Stimulated activated CD4-positive, alpha-beta T cell treated with anti-CD3 and anti-CD28 coated beads, Interleukin-1b, Interleukin-23, amount 100 ng/mL, for 48 hours (primary cell): ENCODE data around the gene ZNF732.
"Not testable (repeated sequence)": the region's sequence is repeated elsewhere in the genome, so short reads cannot be mapped to it uniquely, and the experiment has no call there.

Source experiments
- DNase-seq: peaks from one replicate; pipeline ENCODE4 v3.0.0-alpha.2; 2020

ZNF732 gene

GRCh38 chr4:304969-305680, at the start of gene ZNF732:
TSS of gene ZNF732 (minus strand) at chr4:305474. CDS start at chr4:305310, 164 bp downstream.
- no peak for DNase-seq

GRCh38 chr4:340011-340410, 34.7 kb upstream of the ZNF732 start:
- no peak for DNase-seq

DNA sequence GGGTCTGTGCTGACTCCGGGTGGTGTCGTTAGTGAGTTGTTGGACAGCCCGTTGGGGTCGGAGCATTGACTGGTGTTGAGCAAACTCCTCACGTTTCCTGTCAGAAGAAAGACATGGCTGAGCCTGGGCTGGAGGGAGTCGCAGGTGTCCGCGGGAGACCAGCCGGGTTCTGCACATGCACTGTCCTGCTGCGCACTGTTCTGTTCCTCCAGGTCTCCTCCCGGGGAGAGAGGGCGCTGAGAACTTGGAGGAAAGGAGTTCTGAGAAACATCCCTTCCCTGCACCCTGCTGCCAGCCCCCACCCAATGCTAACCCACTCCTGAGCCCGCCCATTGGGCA, 33.5 kb upstream of the ZNF732 start:
- no peak for DNase-seq

DNA sequence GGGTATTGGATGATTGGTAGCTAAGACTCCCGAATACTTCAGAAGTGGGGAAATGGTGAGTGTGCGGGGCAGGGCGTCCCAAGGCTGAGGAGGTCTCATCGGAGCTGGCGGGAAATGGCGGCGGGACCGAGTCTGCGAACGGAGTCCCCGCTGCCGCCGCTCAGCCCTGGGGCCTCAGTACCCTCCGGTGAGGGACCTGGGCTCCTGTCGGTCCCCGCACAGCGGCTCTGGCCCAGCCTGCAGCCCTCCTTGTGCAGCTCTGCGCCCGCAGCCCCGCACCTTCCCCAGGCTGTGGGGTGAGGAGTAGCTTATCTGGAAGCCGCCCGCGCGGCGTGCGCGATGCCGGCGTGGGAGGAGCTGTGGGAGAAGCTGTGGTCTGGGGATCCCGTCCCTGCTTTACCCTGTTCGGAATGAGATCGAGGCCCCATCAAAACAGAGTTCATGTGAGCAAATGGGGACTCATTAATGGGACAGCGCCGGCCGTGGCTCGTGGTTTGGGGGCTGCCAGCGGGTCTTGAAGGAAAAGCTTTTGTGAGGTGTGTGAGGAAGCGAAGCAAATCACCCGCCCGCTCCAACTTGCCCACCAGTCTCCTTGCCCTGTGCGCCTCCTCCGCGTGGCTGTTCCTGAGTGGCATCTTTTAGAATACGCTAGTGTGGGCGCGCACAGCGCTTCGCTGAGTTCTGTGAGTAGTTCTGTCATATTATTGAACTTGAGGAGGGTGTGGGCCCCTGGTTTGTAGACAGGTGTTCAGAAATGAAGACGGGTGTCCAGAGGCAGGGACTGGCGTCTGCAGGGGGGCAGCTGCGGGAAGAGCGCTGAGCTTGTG, 32.9 kb upstream of the ZNF732 start:
- DNase-seq: peak; percentile 56

DNA sequence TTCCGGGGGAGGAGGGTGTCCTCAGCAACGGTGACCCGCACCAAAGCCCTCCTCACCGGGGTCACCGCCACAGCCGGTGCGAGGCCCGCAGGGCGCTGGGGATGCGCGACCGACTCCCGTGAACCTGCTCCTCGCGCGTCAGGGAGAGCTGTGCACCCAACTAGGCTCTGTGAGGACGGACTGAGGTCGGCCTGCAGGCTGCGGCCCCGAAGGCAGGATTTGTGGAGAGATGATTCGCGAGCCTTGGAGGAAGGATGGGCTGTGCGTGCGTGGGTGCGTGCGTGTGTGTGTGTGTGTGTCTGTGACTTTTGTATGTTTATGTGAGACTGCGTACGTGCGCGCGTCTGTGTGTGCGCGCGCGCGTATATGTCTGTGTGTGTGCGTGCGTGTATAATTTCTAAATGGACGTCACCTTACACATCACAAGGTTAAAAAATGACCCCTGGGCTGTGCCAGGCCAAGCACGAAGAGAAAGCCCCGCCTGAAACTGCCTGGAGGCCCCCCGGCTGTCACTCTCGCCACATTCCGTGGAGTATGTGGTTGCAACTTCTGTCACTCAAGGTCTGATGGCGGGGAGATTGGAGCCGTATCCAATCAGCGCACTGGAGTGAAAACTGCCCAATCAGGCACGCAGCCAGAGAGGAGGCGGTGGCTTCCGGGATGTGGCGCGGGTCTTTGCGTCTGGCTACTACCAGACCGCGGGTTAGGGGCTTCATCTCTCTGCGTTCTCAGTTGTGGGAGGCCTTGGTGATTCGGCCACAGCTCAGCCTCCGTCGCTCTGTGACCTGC, 32.1 kb upstream of the ZNF732 start, which contains the start of gene ZNF141:
TSS of gene ZNF141 (plus strand) at position 672 of the 789 bp plus-strand sequence. CDS start 170 bp downstream, outside the sequence.
- DNase-seq: peak; percentile 93

DNA sequence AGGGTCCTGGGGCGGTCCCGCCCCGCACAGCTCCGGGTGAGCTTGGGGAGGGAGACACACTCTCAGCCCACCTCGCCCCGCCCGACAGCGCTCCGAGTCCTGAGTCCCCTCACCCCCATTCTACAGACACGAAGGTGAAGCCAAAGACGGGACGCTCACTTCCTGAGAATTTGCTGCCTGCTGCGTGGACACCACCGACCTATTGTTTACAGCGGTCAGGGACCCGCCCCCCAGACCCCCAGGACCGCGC, 31.5 kb upstream of the ZNF732 start:
- peak; percentile 6 for DNase-seq

GRCh38 chr4:336099-336892, 31.0 kb upstream of the ZNF732 start:
- peak; percentile 1 for DNase-seq

DNA sequence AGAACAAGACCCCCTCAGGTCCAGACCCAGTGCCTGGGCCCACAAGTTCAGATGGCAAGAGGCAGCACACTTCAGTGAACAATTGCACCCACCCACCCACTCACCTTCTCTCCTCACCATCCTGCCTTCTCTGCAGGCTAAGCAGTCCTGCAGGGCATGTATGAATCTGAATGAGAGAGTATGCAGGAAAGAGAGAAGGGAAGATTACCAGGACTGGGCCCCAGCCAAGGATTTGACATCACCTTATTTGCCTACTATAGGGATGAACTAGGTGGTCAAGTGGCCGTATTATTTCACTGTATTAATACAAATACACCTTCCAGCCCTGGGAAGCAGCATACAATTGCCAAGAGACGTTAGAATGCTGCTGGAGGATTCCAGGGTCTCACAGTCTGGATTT, 30.2 kb upstream of the ZNF732 start:
- DNase-seq: no peak

GRCh38 chr4:328729-329128, 23.5 kb upstream of the ZNF732 start:
- no peak for DNase-seq

DNA sequence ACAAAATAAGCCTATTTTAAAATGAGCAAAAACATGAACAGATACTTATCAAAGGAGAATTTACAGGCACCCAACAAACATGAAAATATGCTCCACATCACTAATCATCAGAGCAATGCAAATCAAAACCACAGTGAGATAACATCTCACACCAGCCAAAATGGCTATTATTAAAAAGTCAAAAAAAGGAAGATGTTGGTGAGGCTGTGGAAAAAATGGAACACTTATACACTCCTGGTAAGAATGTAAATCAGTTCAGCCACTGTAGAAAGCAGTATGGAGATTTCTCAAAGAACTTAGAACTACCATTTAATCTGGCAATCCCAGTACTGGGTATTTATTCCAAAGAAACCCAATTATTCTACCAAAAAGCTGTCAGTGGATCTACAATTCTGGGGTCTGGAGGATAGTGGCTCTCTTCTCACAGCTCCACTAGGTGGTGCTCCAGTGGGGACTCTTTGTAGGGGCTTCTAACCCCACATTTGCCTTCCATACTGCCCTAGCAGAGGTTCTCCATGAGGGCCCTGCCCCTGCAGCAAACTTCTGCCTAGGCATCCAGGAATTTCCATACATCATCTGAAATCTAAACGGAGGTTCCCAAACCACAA, 9.1 kb upstream of the ZNF732 start:
- DNase-seq: no peak

DNA sequence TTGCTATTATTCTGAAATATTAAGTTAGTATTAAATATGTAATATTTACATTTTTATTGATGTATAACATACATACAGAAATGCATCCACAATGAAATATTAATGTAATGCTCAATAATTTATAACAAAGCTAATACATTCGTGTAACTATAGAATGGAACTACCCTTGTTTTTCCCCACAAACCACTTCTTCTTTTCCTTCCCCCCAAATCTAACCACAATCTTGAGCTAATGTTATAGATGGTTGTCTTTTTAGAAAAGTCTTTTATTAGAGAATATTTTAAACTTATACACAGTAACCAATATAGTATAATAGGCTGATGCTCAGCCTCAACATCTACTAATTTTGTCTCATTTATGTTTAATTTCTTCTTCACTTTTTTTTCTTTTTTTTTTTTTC, 4.5 kb upstream of the ZNF732 start:
- no peak for DNase-seq

GRCh38 chr4:306551-306961, 1.3 kb upstream of the ZNF732 start:
- DNase-seq: no peak

- not testable (repeated sequence) for DNase-seq
Measured at GRCh38 chr4:304516-304915, 758 bp downstream of the ZNF732 start.

- no peak for DNase-seq
Measured at GRCh38 chr4:302381-302780, 2.9 kb downstream of the ZNF732 start.

DNA sequence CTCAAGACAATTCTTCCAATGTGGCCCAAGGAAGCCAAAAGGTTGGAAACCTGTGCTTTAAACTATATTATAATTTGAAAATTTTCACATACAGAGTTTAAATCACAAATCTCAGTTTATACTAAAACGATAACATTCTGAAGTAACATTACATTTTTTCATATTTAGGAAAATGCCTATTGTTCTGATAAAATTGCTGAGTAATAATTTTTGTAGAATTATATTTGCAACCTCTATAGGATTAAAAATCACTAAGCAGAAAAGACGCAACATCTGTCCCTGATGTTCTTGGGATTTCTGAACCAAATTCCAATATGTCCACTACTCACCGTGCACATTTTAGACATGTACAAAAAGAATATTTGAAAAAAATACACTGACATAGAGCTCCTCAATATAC, 10.5 kb downstream of the ZNF732 start:
- DNase-seq: no peak

GRCh38 chr4:288891-289290, 16.4 kb downstream of the ZNF732 start:
- DNase-seq: no peak

DNA sequence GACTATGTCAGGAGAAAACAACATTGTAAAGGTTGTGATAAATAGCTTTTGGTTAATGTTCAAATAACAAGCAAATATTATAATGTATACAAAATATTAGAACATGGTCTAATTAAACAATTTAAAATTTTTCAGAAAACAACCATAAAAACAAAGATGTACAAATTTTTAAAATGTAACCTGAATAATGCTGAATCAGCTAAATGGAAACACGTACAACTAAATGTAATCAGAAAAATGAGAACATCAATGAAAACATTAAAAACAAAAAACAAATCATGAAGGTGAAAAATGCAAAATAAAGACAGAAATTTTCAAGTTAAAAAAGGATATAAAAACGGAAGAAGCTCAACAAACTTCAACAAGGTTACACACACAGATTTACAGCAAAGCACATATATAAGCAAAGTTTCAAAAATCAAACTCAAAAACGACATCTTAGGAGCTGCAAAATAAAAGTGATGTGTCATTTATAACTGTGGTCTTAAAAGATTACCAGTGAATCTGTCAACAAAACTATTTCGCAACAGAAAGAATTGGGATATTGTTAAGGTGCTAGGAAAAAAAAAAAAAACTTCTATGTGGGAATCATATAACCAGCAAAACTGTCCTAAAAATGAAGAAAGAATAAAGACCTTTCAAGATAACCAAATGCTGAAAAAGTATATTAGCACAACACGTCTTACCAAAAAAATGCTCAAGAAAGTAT, 31.8 kb downstream of the ZNF732 start:
- no peak for DNase-seq

DNA sequence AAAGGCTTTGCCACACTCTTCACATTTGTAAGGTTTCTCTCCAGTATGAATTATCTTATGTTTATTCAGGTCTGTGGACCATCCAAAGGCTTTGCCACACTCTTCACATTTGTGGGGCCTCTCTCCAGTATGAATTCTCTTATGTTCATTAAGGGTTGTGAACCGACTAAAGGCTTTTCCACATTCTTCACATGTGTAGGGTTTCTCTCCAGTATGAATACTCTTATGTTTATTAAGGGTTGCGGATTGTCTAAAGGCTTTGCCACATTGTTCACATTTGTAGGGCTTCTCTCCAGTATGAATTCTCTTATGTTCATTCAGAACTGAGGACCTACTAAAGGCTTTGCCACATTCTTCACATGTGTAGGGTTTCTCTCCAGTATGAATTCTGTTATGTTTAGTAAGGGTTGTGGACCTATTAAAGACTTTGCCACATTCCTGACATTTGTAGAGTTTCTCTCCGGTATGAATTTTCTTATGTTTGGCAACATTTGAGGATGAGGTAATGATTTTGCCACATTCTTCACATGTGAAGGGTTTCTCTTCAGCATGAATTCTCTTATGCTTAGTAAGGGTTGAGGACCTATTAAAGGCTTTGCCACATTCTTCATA, 33.7 kb downstream of the ZNF732 start:
- DNase-seq: no peak

DNA sequence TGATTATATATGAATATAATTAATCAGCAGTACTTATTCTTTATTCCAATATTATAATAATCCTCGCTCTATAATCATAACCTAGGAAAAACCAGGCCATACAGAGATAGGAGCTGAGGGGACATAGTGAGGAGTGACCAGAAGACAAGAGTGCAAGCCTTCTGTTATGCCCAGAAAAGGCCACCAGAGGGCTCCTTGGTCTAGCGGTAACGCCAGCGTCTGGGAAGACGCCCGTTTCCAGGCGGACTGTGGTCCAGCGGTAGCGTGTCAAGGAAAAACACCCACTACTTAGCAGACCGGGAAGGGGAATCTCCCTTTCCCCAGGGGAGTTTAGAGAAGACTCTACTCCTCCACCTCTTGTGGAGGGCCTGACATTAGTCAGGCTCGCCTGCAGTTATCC, 46.0 kb downstream of the ZNF732 start:
- not testable (repeated sequence) for DNase-seq

GRCh38 chr4:256492-256891, 48.8 kb downstream of the ZNF732 start:
- no peak for DNase-seq
